RWPE2 (cell line): ENCODE measurements around the gene GNB1L.

Experiments
- ATAC-seq: fragments of 200-7000 bp; cut with Tn5 transposase; 3 replicates; pipeline ENCODE4 v1.9.1; 2021; ENCODE audit warnings: low read depth
- DNase-seq: peaks from one replicate; pipeline ENCODE4 v3.0.0-alpha.2; 2020; ENCODE audit warnings: low spot score
- H3K27ac ChIP-seq: fragments of 450-650 bp; 2 replicates; pipeline ENCODE4 v1.5.1; 2017; ENCODE audit warnings: mild to moderate bottlenecking; ENCODE audit not compliant: poor library complexity, severe bottlenecking
- H3K27me3 ChIP-seq: fragments of 250-450 bp; sonication (Bioruptor Pico); 2 replicates; pipeline ENCODE4 v1.5.1; 2021; ENCODE audit warnings: mild to moderate bottlenecking, moderate library complexity; ENCODE audit not compliant: insufficient read depth, poor library complexity, severe bottlenecking
- H3K36me3 ChIP-seq: fragments of 250-450 bp; sonication (Bioruptor Pico); 2 replicates; pipeline ENCODE4 v1.5.1; 2020; ENCODE audit warnings: low read depth, mild to moderate bottlenecking, moderate library complexity
- H3K4me1 ChIP-seq: fragments of 250-450 bp; sonication (Bioruptor Pico); 2 replicates; pipeline ENCODE4 v1.5.1; 2021; ENCODE audit warnings: mild to moderate bottlenecking, moderate library complexity; ENCODE audit not compliant: insufficient read depth, poor library complexity, severe bottlenecking
- H3K4me3 ChIP-seq: fragments of 250-450 bp; sonication (Bioruptor Pico); 2 replicates; pipeline ENCODE4 v1.5.1; 2021; ENCODE audit warnings: mild to moderate bottlenecking, moderate library complexity; ENCODE audit not compliant: severe bottlenecking
- H3K9me3 ChIP-seq: fragments of 250-450 bp; sonication (Bioruptor Pico); 2 replicates; pipeline ENCODE4 v1.5.1; 2021; ENCODE audit warnings: mild to moderate bottlenecking, moderate library complexity; ENCODE audit not compliant: severe bottlenecking
- CTCF ChIP-seq: fragments of 450-650 bp; IDR thresholded peaks from one replicate; pipeline ENCODE4 v1.5.1; 2017; ENCODE audit warnings: mild to moderate bottlenecking, moderate library complexity; ENCODE audit not compliant: poor library complexity, severe bottlenecking

The GNB1L gene

GRCh38 chr22:19757140-19757984 is 97.3 kb downstream of the GNB1L start:
- DNase-seq (no peak), ATAC-seq (peak; percentile 19; the same call in 1 of the 3 replicates)
- no peak overlapping the region for H3K27ac ChIP-seq
- H3K27me3 ChIP-seq, result peaks cover 35% of the 10 kb centered on the region
- no peaks in the 10 kb centered on the region for H3K4me1 ChIP-seq
- no peaks in the 10 kb centered on the region for H3K36me3 ChIP-seq
- TF ChIP-seq CTCF, result no peak
- H3K9me3 ChIP-seq, result no peaks in the 10 kb centered on the region
- H3K4me3 ChIP-seq, result no peak overlapping the region

- H3K36me3 ChIP-seq, result no peaks in the 10 kb centered on the region
- TF ChIP-seq CTCF, result peak; percentile 81
- DNase-seq (no peak), ATAC-seq (peak; percentile 74)
- H3K4me1 ChIP-seq, result no peaks in the 10 kb centered on the region
- H3K9me3 ChIP-seq, result no peaks in the 10 kb centered on the region
- peaks cover 35% of the 10 kb centered on the region for H3K27me3 ChIP-seq
- no peak overlapping the region for H3K27ac ChIP-seq
- peak overlapping the region; percentile 2 for H3K4me3 ChIP-seq
Measured at GRCh38 chr22:19756288-19757128, 98.2 kb downstream of the GNB1L start.

- no peaks in the 10 kb centered on the region for H3K9me3 ChIP-seq
- no peak for DNase-seq
- ATAC-seq, result no peak
- H3K36me3 ChIP-seq, result no peaks in the 10 kb centered on the region
- H3K4me3 ChIP-seq, result no peak overlapping the region
- H3K27me3 ChIP-seq, result peaks cover 35% of the 10 kb centered on the region
- no peak overlapping the region for H3K27ac ChIP-seq
- TF ChIP-seq CTCF, result no peak
- H3K4me1 ChIP-seq, result peaks cover 7% of the 10 kb centered on the region
Measured at GRCh38 chr22:19755722-19756287, 98.9 kb downstream of the GNB1L start.

GRCh38 chr22:19755145-19755710 is 99.4 kb downstream of the GNB1L start:
- no peak for TF ChIP-seq CTCF
- Histone ChIP-seq H3K9me3 (no peaks in the 10 kb centered on the region), H3K36me3 (no peaks in the 10 kb centered on the region), H3K4me3 (no peak overlapping the region), H3K27me3 (peaks cover 34% of the 10 kb centered on the region), H3K27ac (no peak overlapping the region), H3K4me1 (peaks cover 7% of the 10 kb centered on the region)
- DNase-seq (no peak), ATAC-seq (no peak)
